SK-N-SH (cell line): ENCODE data around the gene PIGN. TPM values are rescaled to one million over a fixed set of nuclear protein-coding genes. Genes with fewer than 3 reads are reported as not detected.

Experiments
- CTCF ChIA-PET: fragments of 300-600, 350-600 bp; formaldehyde crosslinking; extraction: SDS; loops from one replicate; lab custom pipeline; 2021; lab: Yijun Ruan, JAX
- POLR2A ChIA-PET: fragments of 350-600 bp; sonication (Branson Sonifier 250); formaldehyde crosslinking; extraction: SDS; loops from one replicate; lab custom pipeline; 2020; ENCODE audit warnings: antibody characterized with exemption, inconsistent platforms; lab: Yijun Ruan, JAX
- DNase-seq: peaks from one replicate; pipeline ENCODE4 v3.0.0; 2012
- H2AFZ ChIP-seq: fragments of 200-600 bp; sonication (generic); 2 replicates; pipeline ENCODE4 v1.8.1; 2016; ENCODE audit warnings: antibody characterized with exemption, mild to moderate bottlenecking, low read depth
- H3F3A ChIP-seq: fragments of 200-600 bp; sonication (generic); replicated peaks from 2 replicates; pipeline ENCODE3; 2016; ENCODE audit warnings: antibody characterized with exemption, mild to moderate bottlenecking; ENCODE audit not compliant: insufficient read depth
- H3K27ac ChIP-seq, 2 experiments: fragments of 200-500 bp in 1 of 2; fragments of 200-600 bp in 1 of 2; sonication (Bioruptor generic) in 1 of 2; sonication (generic), shearing (Covaris generic) in 1 of 2; 2 replicates each; pipeline versions ENCODE4 v1.5.1 to v1.6.1; 2014 to 2016; ENCODE audit warnings: low read depth in 2 of 2, inconsistent platforms in 1 of 2, low read length in 1 of 2, mild to moderate bottlenecking in 1 of 2, mixed read lengths in 1 of 2
- H3K27me3 ChIP-seq: fragments of 200-600 bp; sonication (generic), shearing (Covaris generic); 2 replicates; pipeline ENCODE4 v1.6.1; 2016; ENCODE audit warnings: mixed run types; ENCODE audit not compliant: insufficient read depth
- H3K36me3 ChIP-seq, 2 experiments: fragments of 200-500 bp in 1 of 2; fragments of 200-600 bp in 1 of 2; sonication (Bioruptor generic) in 1 of 2; sonication (generic) in 1 of 2; replicated peaks in 1 of 2; 2 replicates each; pipeline versions ENCODE3 to v1.5.1; 2014 to 2016; ENCODE audit warnings: low read length in 1 of 2, mild to moderate bottlenecking in 1 of 2; ENCODE audit not compliant: insufficient read depth in 2 of 2, control insufficient read depth in 1 of 2
- H3K4me1 ChIP-seq, 2 experiments: fragments of 200-500 bp in 1 of 2; fragments of 200-600 bp in 1 of 2; sonication (Bioruptor generic) in 1 of 2; sonication (generic), shearing (Covaris generic) in 1 of 2; 2 replicates each; pipeline versions ENCODE4 v1.5.1 to v1.6.1; 2014 to 2016; ENCODE audit warnings: low read depth in 1 of 2, low read length in 1 of 2, mixed run types in 1 of 2; ENCODE audit not compliant: insufficient read depth in 2 of 2, control insufficient read depth in 1 of 2
- H3K4me2 ChIP-seq: fragments of 200-600 bp; sonication (generic), shearing (Covaris generic); 2 replicates; pipeline ENCODE4 v1.6.1; 2017; ENCODE audit warnings: mixed run types
- H3K4me3 ChIP-seq, 2 experiments: fragments of 200-500 bp in 1 of 2; fragments of 200-600 bp in 1 of 2; sonication (Bioruptor generic) in 1 of 2; sonication (generic), shearing (Covaris generic) in 1 of 2; 2 replicates each; pipeline versions ENCODE4 v1.5.1 to v1.8.1; 2014 to 2016; ENCODE audit warnings: low read depth in 2 of 2, inconsistent platforms in 1 of 2, low read length in 1 of 2, mild to moderate bottlenecking in 1 of 2, mixed read lengths in 1 of 2, moderate library complexity in 1 of 2
- H3K79me2 ChIP-seq: fragments of 200-600 bp; sonication (generic); 2 replicates; pipeline ENCODE4 v1.8.1; 2017; ENCODE audit warnings: mild to moderate bottlenecking; ENCODE audit not compliant: insufficient read depth
- H3K9ac ChIP-seq: fragments of 200-600 bp; sonication (generic); 2 replicates; pipeline ENCODE4 v1.6.1; 2017; ENCODE audit warnings: mixed run types
- H3K9me2 ChIP-seq: fragments of 200-600 bp; sonication (generic); 2 replicates; pipeline ENCODE4 v1.6.1; 2017; ENCODE audit warnings: mixed run types
- H3K9me3 ChIP-seq: fragments of 200-600 bp; sonication (generic); 2 replicates; pipeline ENCODE4 v1.6.1; 2017; ENCODE audit warnings: mixed run types, mild to moderate bottlenecking, moderate library complexity
- H4K20me1 ChIP-seq: fragments of 200-600 bp; sonication (generic); 2 replicates; pipeline ENCODE4 v1.6.1; 2017; ENCODE audit warnings: mild to moderate bottlenecking, mixed run types; ENCODE audit not compliant: insufficient read depth
- CHD2 ChIP-seq: fragments of 150-350 bp; IDR thresholded peaks from 2 replicates; pipeline ENCODE4 v1.6.1; 2018; ENCODE audit warnings: low read length; ENCODE audit not compliant: partially characterized antibody
- CTCF ChIP-seq: fragments of 200-600 bp; sonication (generic); IDR thresholded peaks from 2 replicates; pipeline ENCODE4 v1.6.1; 2017; ENCODE audit warnings: antibody characterized with exemption, mild to moderate bottlenecking, moderate library complexity
- ELF1 ChIP-seq: IDR thresholded peaks from 2 replicates; pipeline ENCODE4 v1.4.0; 2012
- EP300 ChIP-seq, 2 experiments: IDR thresholded peaks; 2 replicates each; pipeline versions ENCODE4 v1.4.0 to v1.6.1; 2012; ENCODE audit warnings: borderline replicate concordance in 1 of 2, low read depth in 1 of 2, low read length in 1 of 2
- IRF3 ChIP-seq: fragments of 150-350 bp; IDR thresholded peaks from 2 replicates; pipeline ENCODE4 v1.6.1; 2016; ENCODE audit warnings: mild to moderate bottlenecking, low read depth, low read length
- JUND ChIP-seq: IDR thresholded peaks from 2 replicates; pipeline ENCODE4 v1.4.0; 2012
- MEF2A ChIP-seq: IDR thresholded peaks from 2 replicates; pipeline ENCODE4 v1.4.0; 2012; ENCODE audit warnings: low read depth, borderline replicate concordance
- MXI1 ChIP-seq: IDR thresholded peaks from 2 replicates; pipeline ENCODE4 v1.6.1; 2012; ENCODE audit warnings: mild to moderate bottlenecking, low read depth, low read length, improper control_type of control experiment
- NRF1 ChIP-seq: IDR thresholded peaks from 2 replicates; pipeline ENCODE4 v1.6.1; 2012; ENCODE audit warnings: low read depth, mild to moderate bottlenecking, low read length
- RAD21 ChIP-seq: IDR thresholded peaks from 2 replicates; pipeline ENCODE4 v1.6.1; 2012; ENCODE audit warnings: mild to moderate bottlenecking, low read length
- RCOR1 ChIP-seq: fragments of 150-350 bp; IDR thresholded peaks from 2 replicates; pipeline ENCODE4 v1.6.1; 2017; ENCODE audit warnings: antibody characterized with exemption, low read length
- RXRA ChIP-seq: IDR thresholded peaks from 2 replicates; pipeline ENCODE4 v1.4.0; 2012; ENCODE audit warnings: low read depth, mild to moderate bottlenecking, borderline replicate concordance
- SIN3A ChIP-seq: IDR thresholded peaks from 2 replicates; pipeline ENCODE4 v1.6.1; 2012; ENCODE audit warnings: low read depth, mild to moderate bottlenecking, low read length, moderate library complexity, borderline replicate concordance
- TAF1 ChIP-seq: IDR thresholded peaks from 2 replicates; pipeline ENCODE4 v1.6.1; 2012; ENCODE audit warnings: low read depth, mild to moderate bottlenecking, low read length, moderate library complexity, borderline replicate concordance
- TEAD4 ChIP-seq: IDR thresholded peaks from 2 replicates; pipeline ENCODE4 v1.4.0; 2012; ENCODE audit warnings: mild to moderate bottlenecking, borderline replicate concordance; ENCODE audit not compliant: insufficient read depth
- USF1 ChIP-seq: IDR thresholded peaks from 2 replicates; pipeline ENCODE4 v1.4.0; 2012; ENCODE audit warnings: low read depth, borderline replicate concordance
- USF2 ChIP-seq: fragments of 150-350 bp; IDR thresholded peaks from 2 replicates; pipeline ENCODE4 v1.6.1; 2017; ENCODE audit warnings: antibody characterized with exemption, low read length, low read depth, borderline replicate concordance
- YY1 ChIP-seq: IDR thresholded peaks from 2 replicates; pipeline ENCODE4 v1.4.0; 2012; ENCODE audit warnings: low read depth, mild to moderate bottlenecking
- WGBS: methylation state at CpG from one replicate; pipeline ENCODE4 v1.1.6; 2017; ENCODE audit warnings: low lambda C conversion rate; 5-methylcytosine and 5-hydroxymethylcytosine counted together
- polyA plus RNA-seq, 3 experiments: library from polyadenylated mRNA; depleted of rRNA; stranded (reverse); fragments of >200 nt; gene quantifications; 2 replicates each; pipeline ENCODE4 v1.2.3, GENCODE V29; 2012
- TF ChIP-seq, protein P1 (sequence below): IDR thresholded peaks from 2 replicates; pipeline ENCODE4 v1.6.1; 2012; ENCODE audit warnings: mild to moderate bottlenecking, low read depth, low read length, moderate library complexity

PIGN gene
- polyA plus RNA-seq, 1 of the 3 experiments (the other 2 are of a cell fraction): 6.1 TPM

GRCh38 chr18:62209046-62209445 is 22.2 kb upstream of the PIGN start:
- no peak overlapping the region for H3K27ac ChIP-seq
- CTCF ChIA-PET: interaction anchor here (1.3 kb wide), 1 partner anchor 41 kb away, joined by 3 read pairs; no protein-coding TSS in a partner anchor
- peaks cover 12 to 22% of the 10 kb centered on the region in 2 experiments for H3K36me3 ChIP-seq
- POLR2A ChIA-PET: no interaction called here
- no peak overlapping the region for H3K9ac ChIP-seq
- no peak overlapping the region for H3K4me3 ChIP-seq
- no peaks in the 10 kb centered on the region for H3F3A ChIP-seq
- no peaks in the 10 kb centered on the region for H3K9me2 ChIP-seq
- no peak for DNase-seq
- no peak for TF ChIP-seq USF2
- H3K9me3 ChIP-seq: no peaks in the 10 kb centered on the region
- no peak overlapping the region for H3K4me2 ChIP-seq
- no peak overlapping the region for H2AFZ ChIP-seq
- peaks cover 77% of the 10 kb centered on the region for H3K79me2 ChIP-seq
- H3K4me1 ChIP-seq: no peaks in the 10 kb centered on the region
- no peaks in the 10 kb centered on the region for H4K20me1 ChIP-seq
- H3K27me3 ChIP-seq: no peaks in the 10 kb centered on the region

DNA sequence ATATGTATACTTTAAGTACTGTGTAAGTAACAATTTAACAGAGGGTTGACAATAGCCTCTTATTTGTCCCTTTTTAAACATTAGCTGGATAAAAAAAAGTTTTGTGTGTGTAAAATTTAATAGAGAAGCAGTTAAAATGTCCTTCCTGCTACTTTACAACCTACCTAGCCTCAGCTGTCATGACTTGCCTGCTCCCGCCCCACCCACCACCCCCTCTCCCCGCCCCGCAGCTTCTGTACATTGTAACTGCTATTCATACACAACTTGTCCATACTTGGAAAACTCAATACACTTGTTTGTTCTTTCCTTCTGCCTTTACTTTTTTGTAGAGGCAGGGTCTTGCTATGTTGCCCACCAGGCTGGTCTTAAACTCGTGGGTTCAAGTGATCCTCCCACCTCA is 19.7 kb upstream of the PIGN start:
- no peak for TF ChIP-seq SIN3A
- TF ChIP-seq USF2: no peak
- no peak for TF ChIP-seq RXRA
- no peak for TF ChIP-seq IRF3
- no peak for TF ChIP-seq YY1
- TF ChIP-seq MEF2A: no peak
- no peak for TF ChIP-seq TEAD4
- no peak for TF ChIP-seq NRF1
- TF ChIP-seq CHD2: no peak
- TF ChIP-seq CTCF: no peak
- no peak for TF ChIP-seq USF1
- TF ChIP-seq EP300 (IDR thresholded peaks at IDR 0.05; ENCODE audit: borderline replicate concordance in 1 of 2, low read depth in 1 of 2, low read length in 1 of 2): no peak
- no peak for TF ChIP-seq RAD21
- TF ChIP-seq, protein P1, sequence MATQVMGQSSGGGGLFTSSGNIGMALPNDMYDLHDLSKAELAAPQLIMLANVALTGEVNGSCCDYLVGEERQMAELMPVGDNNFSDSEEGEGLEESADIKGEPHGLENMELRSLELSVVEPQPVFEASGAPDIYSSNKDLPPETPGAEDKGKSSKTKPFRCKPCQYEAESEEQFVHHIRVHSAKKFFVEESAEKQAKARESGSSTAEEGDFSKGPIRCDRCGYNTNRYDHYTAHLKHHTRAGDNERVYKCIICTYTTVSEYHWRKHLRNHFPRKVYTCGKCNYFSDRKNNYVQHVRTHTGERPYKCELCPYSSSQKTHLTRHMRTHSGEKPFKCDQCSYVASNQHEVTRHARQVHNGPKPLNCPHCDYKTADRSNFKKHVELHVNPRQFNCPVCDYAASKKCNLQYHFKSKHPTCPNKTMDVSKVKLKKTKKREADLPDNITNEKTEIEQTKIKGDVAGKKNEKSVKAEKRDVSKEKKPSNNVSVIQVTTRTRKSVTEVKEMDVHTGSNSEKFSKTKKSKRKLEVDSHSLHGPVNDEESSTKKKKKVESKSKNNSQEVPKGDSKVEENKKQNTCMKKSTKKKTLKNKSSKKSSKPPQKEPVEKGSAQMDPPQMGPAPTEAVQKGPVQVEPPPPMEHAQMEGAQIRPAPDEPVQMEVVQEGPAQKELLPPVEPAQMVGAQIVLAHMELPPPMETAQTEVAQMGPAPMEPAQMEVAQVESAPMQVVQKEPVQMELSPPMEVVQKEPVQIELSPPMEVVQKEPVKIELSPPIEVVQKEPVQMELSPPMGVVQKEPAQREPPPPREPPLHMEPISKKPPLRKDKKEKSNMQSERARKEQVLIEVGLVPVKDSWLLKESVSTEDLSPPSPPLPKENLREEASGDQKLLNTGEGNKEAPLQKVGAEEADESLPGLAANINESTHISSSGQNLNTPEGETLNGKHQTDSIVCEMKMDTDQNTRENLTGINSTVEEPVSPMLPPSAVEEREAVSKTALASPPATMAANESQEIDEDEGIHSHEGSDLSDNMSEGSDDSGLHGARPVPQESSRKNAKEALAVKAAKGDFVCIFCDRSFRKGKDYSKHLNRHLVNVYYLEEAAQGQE: no peak
- TF ChIP-seq ELF1: no peak
- no peak for TF ChIP-seq MXI1
- no peak for TF ChIP-seq TAF1
- TF ChIP-seq JUND: no peak
- no peak for TF ChIP-seq RCOR1
- Histone ChIP-seq H3K79me2 (peaks cover 92% of the 10 kb centered on the region), H3K27me3 (no peaks in the 10 kb centered on the region), H3K27ac (no peak overlapping the region), H3K36me3 (peaks cover 0 to 14% of the 10 kb centered on the region in 2 experiments), H2AFZ (no peak overlapping the region), H3K4me3 (no peak overlapping the region), H4K20me1 (no peaks in the 10 kb centered on the region), H3K9ac (no peak overlapping the region), H3K4me2 (no peak overlapping the region), H3K9me2 (no peaks in the 10 kb centered on the region), H3F3A (no peaks in the 10 kb centered on the region), H3K9me3 (no peaks in the 10 kb centered on the region), H3K4me1 (no peaks in the 10 kb centered on the region)
- ChIA-PET CTCF (interaction anchor here (1.0 kb wide), 1 partner anchor 42 kb away, joined by 4 read pairs; no protein-coding TSS in a partner anchor), POLR2A (no interaction called here)
- no peak for DNase-seq
- WGBS: 96% methylated on average over 4 of the region's 4 CpGs
